Stimulated activated CD8-positive, alpha-beta memory T cell treated with anti-CD3 and anti-CD28 coated beads, Interleukin-12 subunit alpha, Interleukin-12 subunit beta, amount 100 ng/mL, for 24 hours (primary cell): ENCODE results near the gene JTB.

ENCODE experiments used
- DNase-seq: peaks from one replicate; pipeline ENCODE4 v3.0.0-alpha.2; 2020; ENCODE audit errors: extremely low read depth

The JTB gene

GRCh38 chr1:153953859-153954365 lies 23.6 kb downstream of the JTB start:
- no peak for DNase-seq

GRCh38 chr1:153951801-153952200 lies 25.7 kb downstream of the JTB start:
- DNase-seq, result no peak

GRCh38 chr1:153951183-153951582 lies 26.3 kb downstream of the JTB start:
- no peak for DNase-seq

- no peak for DNase-seq
Observed at GRCh38 chr1:153946622-153947241, 30.7 kb downstream of the JTB start, which contains the start of gene DENND4B. DENND4B (minus strand) TSS chr1:153946718; CDS start chr1:153944374, 2,344 bp downstream.

- no peak for DNase-seq
Observed at GRCh38 chr1:153945795-153946621, 31.5 kb downstream of the JTB start.

- DNase-seq, result no peak
Observed at GRCh38 chr1:153945131-153945794, 32.2 kb downstream of the JTB start.

- DNase-seq, result no peak
Observed at GRCh38 chr1:153944827-153945117, 32.7 kb downstream of the JTB start.

- DNase-seq, result no peak
Observed at GRCh38 chr1:153944005-153944826, 33.3 kb downstream of the JTB start.

- DNase-seq, result no peak
Observed at GRCh38 chr1:153942766-153943549, 34.5 kb downstream of the JTB start.

- DNase-seq, result no peak
Observed at GRCh38 chr1:153941826-153942725, 35.4 kb downstream of the JTB start.

GRCh38 chr1:153940756-153941155 lies 36.7 kb downstream of the JTB start:
- no peak for DNase-seq

- no peak for DNase-seq
Observed at GRCh38 chr1:153939476-153939875, 38.0 kb downstream of the JTB start.

GRCh38 chr1:153938996-153939395 lies 38.5 kb downstream of the JTB start:
- DNase-seq, result no peak

GRCh38 chr1:153937331-153937730 lies 40.1 kb downstream of the JTB start:
- no peak for DNase-seq

GRCh38 chr1:153936011-153936802 lies 41.3 kb downstream of the JTB start:
- DNase-seq, result no peak

GRCh38 chr1:153934746-153935145 lies 42.7 kb downstream of the JTB start:
- DNase-seq, result no peak

GRCh38 chr1:153933955-153934354 lies 43.5 kb downstream of the JTB start:
- DNase-seq, result no peak

- DNase-seq, result no peak
Observed at GRCh38 chr1:153933430-153933829, 44.0 kb downstream of the JTB start.
